ENCODE results near the gene PIK3CB. TPM values are rescaled to one million over a fixed set of nuclear protein-coding genes. Genes with fewer than 3 reads are reported as not detected.
"Not testable (repeated sequence)": the region's sequence is repeated elsewhere in the genome, so short reads cannot be mapped to it uniquely, and the experiment has no call there.

Gene PIK3CB
- total RNA-seq, 1 experiment from 2014 or later: 10.2 TPM

DNA sequence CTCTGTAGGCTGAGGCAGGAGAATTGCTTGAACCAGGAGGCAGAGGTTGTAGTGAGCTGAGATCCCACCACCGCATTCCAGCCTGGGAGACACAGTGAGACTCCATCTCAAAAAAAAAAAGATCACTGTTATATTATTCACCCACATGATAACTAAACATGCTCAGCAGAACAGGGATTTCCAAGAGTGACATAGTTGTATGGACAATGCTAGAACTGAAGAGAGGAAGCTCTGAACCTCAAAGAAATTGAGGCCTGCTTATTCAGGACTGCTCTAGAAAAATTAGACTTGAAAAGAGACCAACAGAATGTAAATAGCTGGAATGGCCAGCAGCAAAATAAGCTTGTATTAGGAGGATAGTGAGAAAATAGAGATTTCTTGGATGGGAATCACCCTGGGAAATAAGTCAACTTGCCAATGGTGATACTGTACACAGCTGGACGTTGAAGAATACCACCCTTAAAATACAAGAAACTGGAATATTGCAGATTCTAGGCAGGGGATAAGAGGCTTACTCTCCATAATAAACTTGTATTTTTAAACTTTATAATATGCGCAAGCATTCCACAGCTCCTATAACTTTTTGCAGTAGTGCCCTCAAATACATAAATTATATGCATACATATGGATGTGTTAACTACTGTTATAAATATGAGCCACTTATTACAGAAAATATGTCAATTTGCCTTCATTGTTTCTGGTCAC is 28.2 kb downstream of the PIK3CB start:
- no peak for DNase-seq (ENCODE audit: low read depth)

GRCh38 chr3:138803006-138803653 is 31.6 kb downstream of the PIK3CB start:
- no peak for DNase-seq (ENCODE audit: low read depth)

DNA sequence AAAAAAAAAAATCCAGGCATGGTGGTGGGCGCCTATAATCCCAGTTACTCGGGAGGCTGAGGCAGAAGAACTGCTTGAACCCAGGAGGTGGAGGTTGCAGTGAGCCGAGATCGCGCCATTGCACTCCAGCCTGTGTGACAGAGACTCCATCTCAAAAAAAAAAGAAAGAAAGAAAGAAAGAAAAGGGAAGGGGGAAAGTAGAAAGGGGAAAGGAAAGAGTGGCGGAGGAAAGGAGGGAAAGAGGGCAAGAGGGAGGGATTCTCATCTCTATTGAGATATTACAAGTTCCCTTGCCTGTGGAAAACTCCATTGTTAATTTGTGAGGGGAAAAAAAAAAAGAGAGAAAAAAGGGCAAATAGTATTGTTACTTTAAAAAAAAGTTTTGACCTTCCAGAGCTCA is 32.5 kb downstream of the PIK3CB start:
- not testable (repeated sequence) for DNase-seq (ENCODE audit: low read depth)

GRCh38 chr3:138801792-138802191 is 32.9 kb downstream of the PIK3CB start:
- no peak for DNase-seq (ENCODE audit: low read depth)

DNA sequence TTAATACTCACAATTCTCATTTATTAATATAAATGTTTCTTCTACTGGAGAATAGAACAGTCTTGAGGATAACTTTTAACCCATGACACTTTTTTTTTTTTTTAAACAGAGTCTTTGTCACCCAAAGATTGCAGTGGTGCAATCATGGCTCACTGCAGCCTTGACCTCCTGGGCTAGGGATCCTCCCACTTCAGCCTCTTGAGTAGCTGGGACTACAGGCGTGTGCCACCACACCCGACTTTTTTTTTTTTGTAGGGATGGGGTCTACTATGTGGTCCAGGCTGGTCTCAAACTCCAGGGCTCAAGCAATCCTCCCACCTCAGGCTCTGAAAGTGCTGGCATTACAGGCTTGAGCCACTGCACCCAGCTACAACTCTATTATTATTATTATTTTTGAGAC is 34.5 kb downstream of the PIK3CB start:
- no peak for DNase-seq (ENCODE audit: low read depth)

DNA sequence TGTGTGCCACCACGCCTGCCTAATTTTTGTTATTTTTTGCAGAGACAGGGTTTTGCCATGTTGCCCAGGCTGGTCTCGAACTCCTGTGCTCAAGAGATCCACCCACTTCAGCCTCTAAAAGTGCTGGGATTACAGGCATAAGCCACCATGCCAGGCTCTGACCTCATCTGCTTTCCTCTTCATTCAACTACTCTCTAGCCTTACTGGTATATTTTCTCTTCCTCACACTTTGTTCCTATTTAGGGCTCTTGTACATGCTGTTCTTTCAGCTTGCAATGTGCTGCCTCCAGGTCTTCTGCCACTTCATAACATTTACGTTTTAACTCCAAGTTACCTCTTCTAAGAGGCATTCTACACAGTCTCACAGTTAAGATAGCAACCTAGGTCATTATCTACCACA is 34.9 kb downstream of the PIK3CB start:
- no peak for DNase-seq (ENCODE audit: low read depth)

GRCh38 chr3:138797508-138798038 is 37.2 kb downstream of the PIK3CB start:
- no peak for DNase-seq (ENCODE audit: low read depth)

GRCh38 chr3:138796761-138797160 is 38.0 kb downstream of the PIK3CB start:
- DNase-seq (ENCODE audit: low read depth): no peak

DNA sequence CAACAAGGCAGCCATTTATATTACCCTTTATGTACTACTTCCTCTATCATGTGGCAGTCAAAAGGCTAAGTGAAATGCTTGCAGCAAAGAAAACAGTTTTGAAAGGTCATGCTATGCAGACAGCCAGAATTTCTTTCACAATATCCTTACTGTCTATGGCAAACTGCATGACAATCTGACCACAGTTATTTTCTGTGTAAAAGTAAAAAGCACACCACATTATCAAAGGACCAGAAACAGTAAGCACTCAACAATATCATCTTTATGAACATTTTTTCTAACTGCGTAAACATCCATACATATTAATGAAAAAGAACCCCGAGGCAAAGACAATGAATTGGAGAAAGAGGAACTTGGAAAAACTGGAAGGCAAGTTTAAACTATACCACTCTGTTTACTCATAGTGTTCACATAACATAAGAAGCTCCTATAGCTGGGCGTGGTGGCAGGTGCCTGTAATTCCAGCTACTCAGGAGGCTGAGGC is 47.9 kb downstream of the PIK3CB start:
- peak; percentile 42 for DNase-seq (ENCODE audit: low read depth)

- DNase-seq (ENCODE audit: low read depth): no peak
These were observed 48.8 kb downstream of the PIK3CB start for GRCh38 chr3:138785951-138786350.

GRCh38 chr3:138785362-138785857 is 49.3 kb downstream of the PIK3CB start:
- not testable (repeated sequence) for DNase-seq (ENCODE audit: low read depth)

GRCh38 chr3:138782755-138783154 is 52.0 kb downstream of the PIK3CB start:
- DNase-seq (ENCODE audit: low read depth): no peak

DNA sequence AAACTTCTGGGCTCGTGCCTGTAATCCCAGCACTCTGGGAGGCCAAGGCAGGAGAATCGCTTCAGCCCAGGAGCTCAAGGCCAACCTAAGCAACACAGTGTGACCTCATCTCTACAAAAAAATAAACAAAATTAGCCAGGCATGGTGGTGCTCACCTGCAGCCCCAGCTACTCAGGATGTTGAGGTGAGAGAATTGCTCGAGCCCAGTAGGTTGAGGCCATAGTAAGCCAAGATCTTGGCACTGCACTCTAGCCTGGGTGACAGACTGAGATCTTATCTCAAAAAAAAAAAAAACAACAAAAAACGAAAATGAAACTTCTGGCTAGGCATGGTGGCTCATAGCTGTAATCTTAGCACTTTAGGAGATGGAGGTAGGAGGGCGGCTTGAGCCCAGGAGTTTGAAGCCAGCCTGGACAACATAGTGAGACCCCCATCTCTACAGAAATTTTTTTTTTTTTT is 53.7 kb downstream of the PIK3CB start:
- DNase-seq (ENCODE audit: low read depth): no peak

DNA sequence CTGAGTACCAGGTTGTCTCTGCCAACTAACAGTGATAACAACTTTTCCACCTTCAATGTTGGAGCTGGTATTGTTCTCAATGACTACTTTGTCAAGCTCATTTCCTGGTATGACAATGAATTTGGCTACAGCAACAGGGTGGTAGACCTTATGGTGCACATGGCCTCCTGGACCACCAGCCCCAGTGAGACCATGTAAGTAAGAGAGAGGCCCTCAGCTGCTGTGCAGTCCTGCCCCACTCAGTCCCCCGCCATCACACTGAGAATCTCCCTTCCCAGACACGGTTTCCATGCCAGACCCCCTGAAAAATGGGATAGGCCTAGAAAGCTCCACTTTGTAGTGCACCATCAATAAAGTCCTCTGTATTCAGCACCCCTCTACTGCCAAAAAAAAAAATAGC is 56.1 kb downstream of the PIK3CB start:
- DNase-seq (ENCODE audit: low read depth): no peak

DNA sequence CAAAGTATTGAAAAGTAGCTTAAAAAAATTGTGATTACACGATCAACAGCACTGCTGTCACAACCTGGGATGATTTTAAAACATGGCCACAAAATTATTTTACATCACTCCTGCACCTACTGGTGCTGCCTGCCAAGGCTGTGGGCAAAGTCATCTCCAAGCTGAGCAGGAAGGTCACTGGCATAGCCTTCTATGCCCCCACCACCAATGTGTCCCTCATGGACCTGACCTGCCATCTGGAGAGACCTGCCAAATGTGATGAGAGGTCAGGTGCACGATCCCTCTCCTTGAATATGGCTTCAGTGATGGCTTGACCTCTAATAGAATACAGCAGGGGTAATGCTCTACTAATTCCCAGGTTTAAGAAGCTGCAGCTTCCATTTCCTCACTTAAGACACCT is 57.8 kb downstream of the PIK3CB start:
- no peak for DNase-seq (ENCODE audit: low read depth)

GRCh38 chr3:138775254-138775595 is 59.5 kb downstream of the PIK3CB start:
- no peak for DNase-seq (ENCODE audit: low read depth)

GRCh38 chr3:138774529-138775253 is 60.0 kb downstream of the PIK3CB start:
- peak; percentile 99 for DNase-seq (ENCODE audit: low read depth)

DNA sequence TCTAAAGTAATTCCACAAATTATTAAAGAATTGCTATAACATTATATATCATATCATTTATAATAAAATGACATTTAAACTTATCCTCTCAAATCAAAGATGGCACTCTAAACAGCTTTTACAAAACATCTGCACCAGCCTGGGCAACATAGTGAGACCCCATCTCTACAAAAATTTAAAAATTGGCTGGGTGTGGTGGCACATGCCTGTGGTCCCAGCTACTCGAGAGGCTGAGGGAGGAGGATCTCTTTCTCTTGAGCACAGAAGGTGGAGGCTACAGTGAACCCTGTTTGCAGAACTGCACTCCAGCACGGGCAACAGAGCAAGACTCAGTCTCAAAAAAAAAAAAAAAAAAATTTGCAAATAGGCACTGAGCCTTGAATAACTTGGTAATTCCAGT is 63.1 kb downstream of the PIK3CB start:
- no peak for DNase-seq (ENCODE audit: low read depth)

DNA sequence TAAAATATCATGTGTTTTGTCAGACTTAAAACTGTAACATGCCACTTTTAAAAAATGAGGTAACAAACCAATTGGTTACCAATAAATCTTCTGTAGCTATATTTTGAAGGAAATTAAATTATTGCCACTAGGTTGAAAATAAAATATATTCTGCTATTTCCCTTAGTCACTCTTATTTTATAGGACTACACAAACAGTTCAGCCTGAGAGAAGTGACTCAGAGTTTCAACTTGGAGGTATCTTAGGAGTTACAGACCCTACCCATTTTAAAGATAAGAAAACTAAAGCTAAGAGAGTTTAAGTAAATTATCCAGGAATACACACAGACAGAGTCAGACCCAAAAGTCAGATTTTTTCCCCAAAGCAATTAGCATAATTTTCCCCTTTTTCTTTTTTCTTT is 65.1 kb downstream of the PIK3CB start:
- DNase-seq (ENCODE audit: low read depth): no peak

GRCh38 chr3:138768946-138769345 is 65.8 kb downstream of the PIK3CB start:
- peak; percentile 40 for DNase-seq (ENCODE audit: low read depth)

- peak; percentile 44 for DNase-seq (ENCODE audit: low read depth)
These were observed 66.6 kb downstream of the PIK3CB start for GRCh38 chr3:138768125-138768524.

DNA sequence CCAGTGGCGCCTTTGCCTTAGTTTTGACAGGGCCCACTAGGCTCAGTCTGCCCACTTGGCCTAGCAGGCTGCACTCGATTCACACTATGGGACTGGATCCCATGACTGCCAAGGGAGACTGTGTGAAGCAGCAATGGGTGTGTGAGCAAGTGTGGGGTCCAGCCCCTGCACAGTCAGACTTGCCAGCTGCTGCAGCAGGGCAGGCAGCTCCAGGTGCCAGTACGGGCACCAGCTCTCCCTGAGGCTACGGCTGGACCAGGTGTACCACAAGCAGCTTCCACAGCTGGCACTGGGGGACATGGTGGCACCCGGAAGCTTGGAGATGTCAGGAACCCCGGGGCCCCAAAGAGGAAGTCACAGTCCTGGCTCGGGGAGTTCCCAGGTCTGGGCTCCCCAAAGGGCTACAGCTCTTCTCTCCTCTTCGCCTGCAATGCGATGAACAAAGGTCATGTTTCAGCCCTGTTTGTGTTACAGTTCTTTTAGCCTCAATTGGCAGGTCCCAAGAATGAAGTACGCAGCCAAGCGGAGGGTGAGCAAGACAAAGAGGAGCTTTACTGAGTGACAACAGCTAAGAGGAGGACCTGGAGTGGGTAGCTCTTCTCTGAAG is 67.1 kb downstream of the PIK3CB start:
- DNase-seq (ENCODE audit: low read depth): no peak

Data from LHCN-M2 (cell line).